Gastroesophageal sphincter (tissue), 4 donors: ENCODE measurements around the gene LRRC28. TPM values are rescaled to one million over a fixed set of nuclear protein-coding genes. Genes with fewer than 3 reads are reported as not detected.

ENCODE experiments used
- ATAC-seq: fragments of 150-250 bp; one replicate; pipeline ENCODE4 v1.9.1; 2016; ENCODE audit warnings: mild to moderate bottlenecking, moderate library complexity
- H3K27ac ChIP-seq, 4 donors: fragments of 200-600 bp; sonication (generic) in 3 of 4; 1 replicate in 3 of 4; 2 replicates in 1 of 4; pipeline ENCODE4 v1.5.1; 2016 to 2019
- H3K27me3 ChIP-seq: fragments of 200-600 bp; sonication (generic); one replicate; pipeline ENCODE4 v1.5.1; 2019
- H3K36me3 ChIP-seq, 2 donors: fragments of 200-600 bp; sonication (generic); one replicate each; pipeline ENCODE4 v1.5.1; 2019; ENCODE audit warnings: control low read depth in 1 of 2
- H3K4me1 ChIP-seq, 3 donors: fragments of 200-600 bp; sonication (generic); 1 replicate in 2 of 3; 2 replicates in 1 of 3; pipeline ENCODE4 v1.5.1; 2016 to 2019; ENCODE audit warnings: control low read depth in 2 of 3
- H3K4me3 ChIP-seq, 2 donors: fragments of 200-600 bp; sonication (generic); one replicate each; pipeline ENCODE4 v1.5.1; 2019; ENCODE audit warnings: mild to moderate bottlenecking in 1 of 2, moderate library complexity in 1 of 2
- H3K9me3 ChIP-seq, 3 donors: fragments of 200-600 bp; sonication (generic); one replicate each; pipeline ENCODE4 v1.5.1; 2017 to 2019; ENCODE audit warnings: control low read depth in 2 of 3
- CTCF ChIP-seq, 4 experiments: fragments of 200-600 bp in 2 of 4; fragments of 450-650 bp in 2 of 4; sonication (generic) in 1 of 4; IDR thresholded peaks; one replicate each; pipeline ENCODE4 v1.5.1; 2017 to 2019; ENCODE audit warnings: antibody characterized with exemption in 4 of 4, mild to moderate bottlenecking in 2 of 4, moderate library complexity in 2 of 4
- EP300 ChIP-seq: sonication (generic); formaldehyde crosslinking; IDR thresholded peaks from one replicate; pipeline ENCODE4 v1.6.1; 2017; ENCODE audit warnings: antibody characterized with exemption, mild to moderate bottlenecking
- POLR2A ChIP-seq, 2 donors: fragments of 450-650 bp; IDR thresholded peaks; one replicate each; pipeline ENCODE4 v1.6.1; 2017; ENCODE audit warnings: antibody characterized with exemption in 2 of 2, mild to moderate bottlenecking in 2 of 2, moderate library complexity in 1 of 2
- POLR2AphosphoS5 ChIP-seq: sonication (generic); formaldehyde crosslinking; IDR thresholded peaks from one replicate; pipeline ENCODE4 v1.6.1; 2017; ENCODE audit warnings: antibody characterized with exemption
- WGBS, 2 donors: methylation state at CpG; one replicate each; pipeline ENCODE4 v1.1.5; 2018; ENCODE audit warnings: low coverage in 1 of 2; 5-methylcytosine and 5-hydroxymethylcytosine counted together
- total RNA-seq, 4 donors: library from RNA; depleted of rRNA; stranded (reverse); fragments of >200 nt; gene quantifications; one replicate each; pipeline ENCODE4 v1.1.0, GENCODE V29; 2016

LRRC28 gene
- total RNA-seq, 4 donors from 2014 or later: 26.1 to 47.2 (median 28.5) TPM

GRCh38 chr15:99333413-99333812 lies 82.1 kb downstream of the LRRC28 start:
- no peaks in the 10 kb centered on the region for H3K4me1 ChIP-seq
- TF ChIP-seq POLR2A (IDR thresholded peaks at IDR 0.05): no peak
- TF ChIP-seq CTCF (IDR thresholded peaks at IDR 0.05): no peak
- TF ChIP-seq POLR2AphosphoS5: no peak
- TF ChIP-seq EP300: no peak
- no peak for ATAC-seq
- H3K27me3 ChIP-seq: no peaks in the 10 kb centered on the region
- no peaks in the 10 kb centered on the region for H3K9me3 ChIP-seq
- H3K4me3 ChIP-seq: no peak overlapping the region
- no peak overlapping the region for H3K27ac ChIP-seq
- H3K36me3 ChIP-seq: no peaks in the 10 kb centered on the region

GRCh38 chr15:99333981-99334380 lies 82.7 kb downstream of the LRRC28 start:
- no peak overlapping the region for H3K4me3 ChIP-seq
- no peak for TF ChIP-seq EP300
- no peak for TF ChIP-seq POLR2AphosphoS5
- TF ChIP-seq POLR2A (IDR thresholded peaks at IDR 0.05): no peak
- TF ChIP-seq CTCF (IDR thresholded peaks at IDR 0.05): no peak
- H3K27me3 ChIP-seq: no peaks in the 10 kb centered on the region
- H3K27ac ChIP-seq: no peak overlapping the region
- no peak for ATAC-seq
- H3K4me1 ChIP-seq: no peaks in the 10 kb centered on the region
- H3K36me3 ChIP-seq: no peaks in the 10 kb centered on the region
- WGBS, 2 donors: 82% methylated on average over 7 to 8 of the region's 8 CpGs
- no peaks in the 10 kb centered on the region for H3K9me3 ChIP-seq

GRCh38 chr15:99335508-99335907 lies 84.2 kb downstream of the LRRC28 start:
- Histone ChIP-seq H3K36me3 (no peaks in the 10 kb centered on the region), H3K9me3 (no peaks in the 10 kb centered on the region), H3K4me3 (no peak overlapping the region), H3K27me3 (no peaks in the 10 kb centered on the region), H3K27ac (no peak overlapping the region), H3K4me1 (no peaks in the 10 kb centered on the region)
- TF ChIP-seq POLR2AphosphoS5: no peak
- no peak for TF ChIP-seq POLR2A (IDR thresholded peaks at IDR 0.05)
- TF ChIP-seq EP300: no peak
- no peak for TF ChIP-seq CTCF (IDR thresholded peaks at IDR 0.05)
- ATAC-seq: no peak

GRCh38 chr15:99336794-99337193 lies 85.5 kb downstream of the LRRC28 start:
- TF ChIP-seq POLR2A (IDR thresholded peaks at IDR 0.05) (no peak), POLR2AphosphoS5 (no peak), EP300 (no peak), CTCF (IDR thresholded peaks at IDR 0.05) (no peak)
- 87 to 100% methylated on average over 1 of the region's 1 CpG for WGBS, 2 donors
- Histone ChIP-seq H3K27ac (no peak overlapping the region), H3K4me1 (no peaks in the 10 kb centered on the region), H3K36me3 (no peaks in the 10 kb centered on the region), H3K9me3 (no peaks in the 10 kb centered on the region), H3K27me3 (no peaks in the 10 kb centered on the region), H3K4me3 (no peak overlapping the region)
- ATAC-seq: no peak

GRCh38 chr15:99340347-99340746 lies 89.1 kb downstream of the LRRC28 start:
- no peaks in the 10 kb centered on the region for H3K4me1 ChIP-seq
- H3K27ac ChIP-seq: no peak overlapping the region
- no peaks in the 10 kb centered on the region for H3K9me3 ChIP-seq
- TF ChIP-seq EP300 (no peak), CTCF (IDR thresholded peaks at IDR 0.05) (no peak), POLR2AphosphoS5 (no peak), POLR2A (IDR thresholded peaks at IDR 0.05) (no peak)
- no peak overlapping the region for H3K4me3 ChIP-seq
- ATAC-seq: no peak
- H3K36me3 ChIP-seq: no peaks in the 10 kb centered on the region
- WGBS, 2 donors: 79 to 80% methylated on average over 3 of the region's 3 CpGs
- H3K27me3 ChIP-seq: no peaks in the 10 kb centered on the region
